Natural killer cell (primary cell): ENCODE results near the gene PIK3R5. TPM values are rescaled to one million over a fixed set of nuclear protein-coding genes. Genes with fewer than 3 reads are reported as not detected.

ENCODE experiments used
- ATAC-seq, 3 donors: fragments of 150-1000 bp in 2 of 3; fragments of 200-7000 bp in 1 of 3; cut with Tn5 transposase; 1 replicate in 1 of 3; 2 replicates in 2 of 3; pipeline ENCODE4 v1.10.0; 2021; ENCODE audit warnings: mild to moderate bottlenecking in 2 of 3, moderate library complexity in 2 of 3
- DNase-seq, 2 donors: peaks; one replicate each; pipeline versions ENCODE4 v3.0.0 to v3.0.0-alpha.2; 2013 to 2021; ENCODE audit warnings: mixed read lengths in 1 of 2
- H3K27ac ChIP-seq: one replicate; pipeline ENCODE4 v1.5.1; 2013; ENCODE audit warnings: mild to moderate bottlenecking, low read length
- H3K27me3 ChIP-seq: one replicate; pipeline ENCODE4 v1.6.1; 2013; ENCODE audit warnings: low read length; ENCODE audit not compliant: control insufficient read depth, insufficient read depth
- H3K36me3 ChIP-seq: one replicate; pipeline ENCODE4 v1.6.1; 2013; ENCODE audit warnings: low read length; ENCODE audit not compliant: control insufficient read depth, insufficient read depth
- H3K4me1 ChIP-seq: one replicate; pipeline ENCODE4 v1.6.1; 2013; ENCODE audit warnings: low read length; ENCODE audit not compliant: control insufficient read depth, insufficient read depth
- H3K4me3 ChIP-seq: one replicate; pipeline ENCODE4 v1.5.1; 2013; ENCODE audit warnings: low read length
- H3K9me3 ChIP-seq: one replicate; pipeline ENCODE4 v1.6.1; 2013; ENCODE audit warnings: low read length; ENCODE audit not compliant: control insufficient read depth, insufficient read depth
- H3K27ac Mint-ChIP-seq, 2 donors: one replicate each; pipeline ENCODE4 v1.8.0; 2022; ENCODE audit warnings: mild to moderate bottlenecking in 2 of 2, mixed read lengths in 2 of 2, moderate library complexity in 1 of 2
- H3K27me3 Mint-ChIP-seq, 2 donors: one replicate each; pipeline ENCODE4 v1.8.0; 2022; ENCODE audit warnings: low read depth in 2 of 2, mixed read lengths in 2 of 2
- H3K36me3 Mint-ChIP-seq: one replicate; pipeline ENCODE4 v1.8.0; 2022; ENCODE audit warnings: mixed read lengths
- H3K4me1 Mint-ChIP-seq, 2 donors: one replicate each; pipeline ENCODE4 v1.8.0; 2022; ENCODE audit warnings: mixed read lengths in 2 of 2
- H3K4me3 Mint-ChIP-seq: one replicate; pipeline ENCODE4 v1.8.0; 2022; ENCODE audit warnings: mild to moderate bottlenecking, moderate library complexity, mixed read lengths
- H3K9me3 Mint-ChIP-seq, 2 donors: one replicate each; pipeline ENCODE4 v1.8.0; 2022; ENCODE audit warnings: mixed read lengths in 2 of 2
- CTCF ChIP-seq: fragments of 200-600 bp; IDR thresholded peaks from one replicate; pipeline ENCODE4 v1.8.0; 2022; ENCODE audit warnings: antibody characterized with exemption
- WGBS: methylation state at CpG from one replicate; pipeline ENCODE4 v1.1.7; 2013; ENCODE audit warnings: missing lambda C conversion rate; ENCODE audit not compliant: insufficient coverage; 5-methylcytosine and 5-hydroxymethylcytosine counted together
- intact Hi-C: fragments of 100-400 bp; cut with micrococcal nuclease; formaldehyde crosslinking; loops from one replicate; pipeline ENCODE4 v1.14.2; 2022
- total RNA-seq, 4 donors: library from RNA; stranded (reverse); fragments of 120-200 nt in 1 of 4; gene quantifications; one replicate each; pipeline versions ENCODE4 v1.2.3 to v1.2.4, GENCODE V29; 2013 to 2022

PIK3R5 gene
- total RNA-seq, 3 donors from 2014 or later (not counting 1 experiment from before 2014, with no cell fraction given) = 254 to 364 (median 348) TPM

- Histone ChIP-seq H3K27me3 (no peaks in the 10 kb centered on the region), H3K9me3 (no peaks in the 10 kb centered on the region), H3K4me1 (peaks cover 20% of the 10 kb centered on the region), H3K27ac (no peak overlapping the region), H3K36me3 (peaks cover 17% of the 10 kb centered on the region), H3K4me3 (no peak overlapping the region)
- peaks cover 19% of the 10 kb centered on the region for H3K36me3 Mint-ChIP-seq
- peaks cover 0 to 21% of the 10 kb centered on the region in 2 donors for H3K4me1 Mint-ChIP-seq
- H3K27me3 Mint-ChIP-seq = no peaks in the 10 kb centered on the region
- WGBS = 84% methylated on average over 19 of the region's 19 CpGs
- H3K4me3 Mint-ChIP-seq = no peak overlapping the region
- ATAC-seq (peak in 1 of 3 donors; percentile 4), DNase-seq (no peak)
- no peak for TF ChIP-seq CTCF
- no peaks in the 10 kb centered on the region for H3K9me3 Mint-ChIP-seq
- intact Hi-C loops = no loop called here
- H3K27ac Mint-ChIP-seq = peak overlapping the region; percentile 36 to 63
Observed at GRCh38 chr17:8873801-8874715, 91.4 kb downstream of the PIK3R5 start.

GRCh38 chr17:8872705-8873435 lies 92.6 kb downstream of the PIK3R5 start:
- DNase-seq (no peak), ATAC-seq (no peak)
- no peaks in the 10 kb centered on the region for H3K9me3 ChIP-seq
- WGBS = 58% methylated on average over 15 of the region's 17 CpGs
- peaks cover 7% of the 10 kb centered on the region for H3K36me3 ChIP-seq
- no peaks in the 10 kb centered on the region for H3K27me3 ChIP-seq
- peak overlapping the region in 1 of 2 donors; percentile 36 for H3K27ac Mint-ChIP-seq
- H3K4me1 ChIP-seq = peaks cover 31% of the 10 kb centered on the region
- H3K27me3 Mint-ChIP-seq = no peaks in the 10 kb centered on the region
- peaks cover 8 to 33% of the 10 kb centered on the region in 2 donors for H3K4me1 Mint-ChIP-seq
- TF ChIP-seq CTCF = no peak
- H3K4me3 ChIP-seq = no peak overlapping the region
- intact Hi-C loops = no loop called here
- no peak overlapping the region for H3K4me3 Mint-ChIP-seq
- H3K27ac ChIP-seq = no peak overlapping the region
- no peaks in the 10 kb centered on the region for H3K9me3 Mint-ChIP-seq
- H3K36me3 Mint-ChIP-seq = peaks cover 8% of the 10 kb centered on the region

- Mint-ChIP-seq H3K27me3 (no peaks in the 10 kb centered on the region), H3K4me3 (no peak overlapping the region), H3K36me3 (peaks cover 1% of the 10 kb centered on the region), H3K4me1 (peaks cover 15 to 40% of the 10 kb centered on the region in 2 donors), H3K27ac (no peak overlapping the region), H3K9me3 (no peaks in the 10 kb centered on the region)
- H3K36me3 ChIP-seq = peaks cover 2% of the 10 kb centered on the region
- WGBS = 100% methylated on average over 2 of the region's 7 CpGs
- H3K4me1 ChIP-seq = peaks cover 38% of the 10 kb centered on the region
- intact Hi-C loops = no loop called here
- no peaks in the 10 kb centered on the region for H3K27me3 ChIP-seq
- no peak for ATAC-seq
- TF ChIP-seq CTCF = no peak
- H3K27ac ChIP-seq = no peak overlapping the region
- no peak for DNase-seq
- no peak overlapping the region for H3K4me3 ChIP-seq
- H3K9me3 ChIP-seq = no peaks in the 10 kb centered on the region
Observed at GRCh38 chr17:8872036-8872704, 93.3 kb downstream of the PIK3R5 start.
